Lung microvascular endothelial cell (primary cell): Measurements from ENCODE around the gene USP9Y. TPM values are rescaled to one million over a fixed set of nuclear protein-coding genes. Genes with fewer than 3 reads are reported as not detected.

ENCODE experiments used
- total RNA-seq: library from RNA; depleted of rRNA; stranded (reverse); fragments of >200 nt; gene quantifications from 2 replicates; pipeline ENCODE4 v1.2.1, GENCODE V29; 2014

The USP9Y gene
- total RNA-seq, 1 donor from 2014 or later = 13.5 TPM

Other genes starting within 250 kb of the USP9Y start
- 79.0 TPM in 1 of 2 replicates, not detected in the other for gene DDX3Y, start 203.6 kb downstream of the USP9Y start, total RNA-seq